Measurements from ENCODE around the gene DNMBP. TPM values are rescaled to one million over a fixed set of nuclear protein-coding genes. Genes with fewer than 3 reads are reported as not detected.

Gene DNMBP
- total and polyA plus RNA-seq, 7 donors, result 15.0 to 21.6 (median 18.6) TPM

GRCh38 chr10:99853655-99854054, 156.1 kb downstream of the DNMBP start:
- DNase-seq, result no peak
- WGBS, 2 donors, result 85 to 91% methylated on average over 3 of the region's 3 CpGs
- Histone ChIP-seq H3K27ac (no peak overlapping the region), H3K9me3 (no peaks in the 10 kb centered on the region), H3K4me1 (peaks cover 0 to 8% (median 0%) of the 10 kb centered on the region in 4 donors), H3K27me3 (no peaks in the 10 kb centered on the region), H3K4me3 (no peak overlapping the region), H3K36me3 (no peaks in the 10 kb centered on the region)
- intact Hi-C loops (cut with DNase I), result no loop called here
- TF ChIP-seq POLR2AphosphoS5 (IDR thresholded peaks at IDR 0.05), result no peak
- no peak for TF ChIP-seq EP300 (IDR thresholded peaks at IDR 0.05)
- no peak for TF ChIP-seq CTCF (IDR thresholded peaks at IDR 0.05)
- no peak for TF ChIP-seq POLR2A (IDR thresholded peaks at IDR 0.05)

GRCh38 chr10:99852481-99853213, 157.1 kb downstream of the DNMBP start:
- whole genome bisulfite sequencing, 2 donors, result 57 to 86% methylated on average over 3 of the region's 3 CpGs
- peaks cover 0 to 8% (median 0%) of the 10 kb centered on the region in 4 donors for H3K4me1 ChIP-seq
- intact Hi-C loops (cut with DNase I), result no loop called here

GRCh38 chr10:99851825-99852224, 157.9 kb downstream of the DNMBP start:
- H3K36me3 ChIP-seq, result no peaks in the 10 kb centered on the region
- no peak overlapping the region for H3K27ac ChIP-seq
- peaks cover 0 to 8% (median 0%) of the 10 kb centered on the region in 4 donors for H3K4me1 ChIP-seq
- no peak overlapping the region for H3K4me3 ChIP-seq
- no peak for DNase-seq
- TF ChIP-seq POLR2AphosphoS5 (IDR thresholded peaks at IDR 0.05) (no peak), EP300 (IDR thresholded peaks at IDR 0.05) (no peak), POLR2A (IDR thresholded peaks at IDR 0.05) (no peak)
- no peaks in the 10 kb centered on the region for H3K27me3 ChIP-seq
- no peaks in the 10 kb centered on the region for H3K9me3 ChIP-seq
- 97% methylated on average over 3 of the region's 3 CpGs for WGBS, 2 donors
- intact Hi-C loops (cut with DNase I), result no loop called here

More at GRCh38 chr10:99852481-99853213, 157.1 kb downstream of the DNMBP start:
- Histone ChIP-seq H3K27me3 (no peaks in the 10 kb centered on the region), H3K4me3 (no peak overlapping the region), H3K27ac (no peak overlapping the region), H3K36me3 (no peaks in the 10 kb centered on the region), H3K9me3 (no peaks in the 10 kb centered on the region)
- no peak for TF ChIP-seq POLR2A (IDR thresholded peaks at IDR 0.05)
- no peak for TF ChIP-seq EP300 (IDR thresholded peaks at IDR 0.05)
- TF ChIP-seq CTCF (IDR thresholded peaks at IDR 0.05), result no peak
- TF ChIP-seq POLR2AphosphoS5 (IDR thresholded peaks at IDR 0.05), result no peak
- no peak for DNase-seq

- Histone ChIP-seq H3K4me1 (peaks cover 0 to 16% (median 4%) of the 10 kb centered on the region in 4 donors), H3K9me3 (no peaks in the 10 kb centered on the region), H3K27ac (no peak overlapping the region), H3K27me3 (no peaks in the 10 kb centered on the region), H3K4me3 (no peak overlapping the region), H3K36me3 (no peaks in the 10 kb centered on the region)
- no peak for DNase-seq
- intact Hi-C loops (cut with DNase I), result no loop called here
- WGBS, 2 donors, result 75 to 79% methylated on average over 5 of the region's 5 CpGs
- TF ChIP-seq EP300 (IDR thresholded peaks at IDR 0.05), result no peak
- TF ChIP-seq POLR2AphosphoS5 (IDR thresholded peaks at IDR 0.05), result no peak
- no peak for TF ChIP-seq CTCF (IDR thresholded peaks at IDR 0.05)
- TF ChIP-seq POLR2A (IDR thresholded peaks at IDR 0.05), result no peak
Measured at GRCh38 chr10:99850767-99851340, 158.9 kb downstream of the DNMBP start.

GRCh38 chr10:99850021-99850766, 159.6 kb downstream of the DNMBP start:
- DNase-seq, result no peak
- WGBS, 2 donors, result 73 to 84% methylated on average over 11 of the region's 11 CpGs
- Histone ChIP-seq H3K36me3 (no peaks in the 10 kb centered on the region), H3K4me1 (peaks cover 0 to 16% (median 4%) of the 10 kb centered on the region in 4 donors), H3K27ac (no peak overlapping the region), H3K9me3 (no peaks in the 10 kb centered on the region), H3K4me3 (no peak overlapping the region), H3K27me3 (no peaks in the 10 kb centered on the region)
- intact Hi-C loops (cut with DNase I), result no loop called here
- TF ChIP-seq EP300 (IDR thresholded peaks at IDR 0.05) (no peak), POLR2A (IDR thresholded peaks at IDR 0.05) (no peak), CTCF (IDR thresholded peaks at IDR 0.05) (no peak), POLR2AphosphoS5 (IDR thresholded peaks at IDR 0.05) (no peak)

Data from sigmoid colon (tissue), 7 donors.